Measurements from ENCODE around the gene DIP2C. TPM values are rescaled to one million over a fixed set of nuclear protein-coding genes. Genes with fewer than 3 reads are reported as not detected.

Gene DIP2C
- total RNA-seq, 2 donors from 2014 or later = 21.1 to 23.8 TPM

DNA sequence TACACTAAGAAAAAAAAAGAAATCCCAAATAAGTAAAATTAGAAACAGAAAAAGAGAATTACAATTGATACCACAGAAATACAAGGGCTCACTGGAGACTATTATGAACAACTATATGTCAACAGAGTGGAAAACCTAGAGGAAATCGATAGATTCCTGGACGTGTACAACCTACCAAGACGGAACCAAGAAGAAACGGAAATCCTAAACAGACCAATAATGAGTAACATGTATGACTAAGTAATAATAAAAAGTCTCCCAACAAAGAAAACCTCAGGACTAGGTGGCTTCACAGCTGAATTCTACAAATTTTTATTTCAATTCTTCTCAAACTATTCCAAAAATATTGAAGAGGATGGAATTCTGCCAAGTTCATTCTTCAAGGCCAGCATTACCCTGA lies 13.9 kb downstream of the DIP2C start:
- no peak for DNase-seq (ENCODE audit: low spot score)

GRCh38 chr10:673492-673891 lies 16.0 kb downstream of the DIP2C start:
- no peaks in the 10 kb centered on the region for H3K36me3 ChIP-seq
- no peak for TF ChIP-seq CTCF (IDR thresholded peaks at IDR 0.05)
- H3K4me1 ChIP-seq = peaks cover 0 to 23% of the 10 kb centered on the region in 2 donors
- H3K4me3 ChIP-seq = no peak overlapping the region
- H3K9me3 ChIP-seq = no peaks in the 10 kb centered on the region
- no peaks in the 10 kb centered on the region for H3K27me3 ChIP-seq
- H3K27ac ChIP-seq = no peak overlapping the region
- DNase-seq (ENCODE audit: low spot score) = no peak

More for the DNA sequence above, 13.9 kb downstream of the DIP2C start:
- Histone ChIP-seq H3K27me3 (no peaks in the 10 kb centered on the region), H3K9me3 (no peaks in the 10 kb centered on the region), H3K4me1 (peaks cover 0 to 34% of the 10 kb centered on the region in 2 donors), H3K4me3 (no peak overlapping the region), H3K36me3 (no peaks in the 10 kb centered on the region), H3K27ac (no peak overlapping the region)
- no peak for TF ChIP-seq CTCF (IDR thresholded peaks at IDR 0.05)

DNA sequence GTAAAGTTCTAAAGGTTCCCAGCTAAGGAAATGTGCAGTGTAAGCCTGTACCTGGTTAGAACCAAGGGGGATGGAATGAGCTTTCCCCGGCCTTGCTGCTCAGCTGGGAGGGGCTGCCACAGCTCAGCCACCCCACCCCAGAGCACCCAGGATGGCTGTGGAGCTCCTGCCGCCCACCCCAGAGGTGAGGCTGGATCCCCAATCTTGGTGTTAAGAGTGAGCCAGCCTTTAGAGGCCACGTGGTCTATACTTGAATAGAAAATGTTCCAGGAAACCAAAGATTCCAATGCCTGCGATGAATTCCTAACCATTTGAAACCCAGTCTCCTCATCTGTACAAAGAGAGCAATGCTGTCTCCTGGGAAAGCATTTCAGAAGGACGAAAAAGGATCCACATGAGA lies 16.5 kb downstream of the DIP2C start:
- peaks cover 0 to 18% of the 10 kb centered on the region in 2 donors for H3K4me1 ChIP-seq
- DNase-seq (ENCODE audit: low spot score) = no peak
- H3K9me3 ChIP-seq = no peaks in the 10 kb centered on the region
- no peaks in the 10 kb centered on the region for H3K27me3 ChIP-seq
- no peak for TF ChIP-seq CTCF (IDR thresholded peaks at IDR 0.05)
- H3K27ac ChIP-seq = no peak overlapping the region
- H3K36me3 ChIP-seq = no peaks in the 10 kb centered on the region
- H3K4me3 ChIP-seq = no peak overlapping the region

DNA sequence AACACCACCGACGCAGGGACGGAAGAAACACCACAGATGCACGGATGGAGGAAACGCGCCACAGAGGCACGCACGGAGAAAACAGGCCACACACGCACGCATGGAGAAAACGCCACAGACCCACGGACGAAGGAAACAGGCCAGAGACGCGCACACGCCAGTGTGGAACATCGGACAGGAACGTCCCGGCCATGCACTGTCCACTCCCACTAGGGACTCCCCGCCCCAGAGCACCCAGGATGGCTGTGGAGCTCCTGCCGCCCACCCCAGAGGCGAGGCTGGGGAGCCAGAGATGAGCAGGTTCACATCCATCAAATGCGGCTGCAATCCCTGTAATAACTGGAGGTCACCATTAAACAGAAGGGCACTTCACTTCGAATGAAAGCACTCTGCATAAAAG lies 17.3 kb downstream of the DIP2C start:
- DNase-seq (ENCODE audit: low spot score) = no peak
- Histone ChIP-seq H3K9me3 (no peaks in the 10 kb centered on the region), H3K4me1 (peaks cover 0 to 15% of the 10 kb centered on the region in 2 donors), H3K4me3 (no peak overlapping the region), H3K27me3 (no peaks in the 10 kb centered on the region), H3K36me3 (no peaks in the 10 kb centered on the region), H3K27ac (no peak overlapping the region)
- no peak for TF ChIP-seq CTCF (IDR thresholded peaks at IDR 0.05)

GRCh38 chr10:670990-671389 lies 18.5 kb downstream of the DIP2C start:
- Histone ChIP-seq H3K27me3 (no peaks in the 10 kb centered on the region), H3K9me3 (no peaks in the 10 kb centered on the region), H3K4me3 (no peak overlapping the region), H3K27ac (no peak overlapping the region), H3K4me1 (peaks cover 0 to 20% of the 10 kb centered on the region in 2 donors), H3K36me3 (no peaks in the 10 kb centered on the region)
- no peak for TF ChIP-seq CTCF (IDR thresholded peaks at IDR 0.05)
- DNase-seq (ENCODE audit: low spot score) = no peak

DNA sequence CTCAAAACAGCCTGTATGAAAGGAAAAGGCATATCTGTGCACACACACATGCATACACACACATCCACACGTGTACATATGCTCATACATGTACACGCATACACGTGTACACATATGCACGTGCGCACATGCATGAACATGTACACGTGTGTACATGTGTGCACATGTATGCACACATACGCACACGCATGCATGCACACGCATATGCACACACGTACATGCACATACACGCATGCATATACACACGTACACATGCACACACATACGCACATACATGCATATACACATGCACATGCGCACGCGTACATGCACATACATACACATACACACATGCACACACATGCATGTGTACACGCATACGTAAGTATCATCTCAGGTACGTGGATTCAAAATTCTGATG lies 19.4 kb downstream of the DIP2C start:
- Histone ChIP-seq H3K27me3 (no peaks in the 10 kb centered on the region), H3K36me3 (no peaks in the 10 kb centered on the region), H3K27ac (no peak overlapping the region), H3K9me3 (no peaks in the 10 kb centered on the region), H3K4me1 (peaks cover 0 to 20% of the 10 kb centered on the region in 2 donors), H3K4me3 (no peak overlapping the region)
- no peak for TF ChIP-seq CTCF (IDR thresholded peaks at IDR 0.05)
- DNase-seq (ENCODE audit: low spot score) = no peak
